HepG2 (cell line): ENCODE measurements around the gene H6PD. TPM values are rescaled to one million over a fixed set of nuclear protein-coding genes. Genes with fewer than 3 reads are reported as not detected.
A peak's percentile ranks its signal among the peaks of the same experiment; 100 is the strongest.

Source experiments
- ATAC-seq: fragments of 200-7000 bp; cut with Tn5 transposase; 3 replicates; pipeline ENCODE4 v1.9.1; 2020; ENCODE audit warnings: mild to moderate bottlenecking, moderate library complexity
- BruUV-seq: library from RNA; stranded (reverse); fragments of 400-500 nt; replicated peaks from 2 replicates; lab custom pipeline; 2021; lab: Mats Ljungman, UMichigan
- CTCF ChIA-PET: fragments of 300-600 bp; formaldehyde crosslinking; extraction: SDS; loops from one replicate; lab custom pipeline; 2021; ENCODE audit warnings: low total read pairs, inconsistent platforms, low intra/inter-chr PET ratio; lab: Yijun Ruan, JAX
- POLR2A ChIA-PET: fragments of 350-600 bp; sonication (Branson Sonifier 250); formaldehyde crosslinking; loops from one replicate; lab custom pipeline; 2020; ENCODE audit warnings: antibody characterized with exemption, inconsistent platforms; lab: Yijun Ruan, JAX
- DNase-seq: peaks from one replicate; pipeline ENCODE4 v3.0.0-alpha.2; 2015; ENCODE audit warnings: low spot score
- FAIRE-seq: peaks from 3 replicates; lab custom pipeline; 2011; peaks lifted over from hg19 to GRCh38; lab: Jason Lieb, UNC
- H2AFZ ChIP-seq: one replicate; pipeline ENCODE4 v1.6.1; 2011; ENCODE audit warnings: low read length, inconsistent platforms
- H3K27ac ChIP-seq: fragments of 300-600 bp; 3 replicates; pipeline ENCODE4 v1.8.0; 2011; ENCODE audit warnings: mixed run types, mild to moderate bottlenecking, mixed read lengths, low read length, inconsistent platforms; ENCODE audit not compliant: insufficient read depth; ENCODE audit errors: extremely low read length
- H3K27me3 ChIP-seq, 2 experiments: fragments of 200-600 bp in 1 of 2; 2 replicates in 1 of 2; 3 replicates in 1 of 2; pipeline versions ENCODE4 v1.6.0 to v1.8.0; 2011; ENCODE audit warnings: low read length in 2 of 2, mild to moderate bottlenecking in 2 of 2, moderate library complexity in 2 of 2, inconsistent platforms in 1 of 2; ENCODE audit not compliant: insufficient read depth in 2 of 2, control insufficient read depth in 1 of 2
- H3K36me3 ChIP-seq, 2 experiments: fragments of 200-600 bp in 1 of 2; replicated peaks in 1 of 2; 2 replicates in 1 of 2; 3 replicates in 1 of 2; pipeline versions ENCODE4 v1.5.1 to v1.8.0; 2011; ENCODE audit warnings: low read length in 2 of 2, inconsistent platforms in 1 of 2; ENCODE audit not compliant: insufficient read depth in 2 of 2, control insufficient read depth in 1 of 2
- H3K4me1 ChIP-seq: 2 replicates; pipeline ENCODE4 v1.5.1; 2012; ENCODE audit warnings: low read length, inconsistent platforms; ENCODE audit not compliant: insufficient read depth
- H3K4me2 ChIP-seq: 2 replicates; pipeline ENCODE4 v1.6.0; 2011; ENCODE audit warnings: low read depth, low read length, inconsistent platforms
- H3K4me3 ChIP-seq, 3 experiments: fragments of 200-600 bp in 1 of 3; sonication (generic), shearing (Covaris generic) in 1 of 3; replicated peaks in 1 of 3; 2 replicates each; pipeline ENCODE4 v1.5.1; 2011 to 2016; ENCODE audit warnings: low read length in 3 of 3, inconsistent platforms in 2 of 3, low read depth in 2 of 3, mild to moderate bottlenecking in 2 of 3, control low read depth in 1 of 3, mixed read lengths in 1 of 3; ENCODE audit not compliant: insufficient read depth in 1 of 3
- H3K79me2 ChIP-seq: one replicate; pipeline ENCODE4 v1.6.1; 2011; ENCODE audit warnings: low read length, inconsistent platforms; ENCODE audit not compliant: insufficient read depth
- H3K9ac ChIP-seq: 2 replicates; pipeline ENCODE4 v1.6.0; 2011; ENCODE audit warnings: mild to moderate bottlenecking, low read depth, low read length, inconsistent platforms; ENCODE audit not compliant: insufficient read depth
- H3K9me3 ChIP-seq: 2 replicates; pipeline ENCODE4 v1.5.1; 2012; ENCODE audit warnings: mild to moderate bottlenecking, low read length
- H4K20me1 ChIP-seq: 2 replicates; pipeline ENCODE4 v1.6.0; 2011; ENCODE audit warnings: inconsistent platforms, mild to moderate bottlenecking, low read length, moderate library complexity; ENCODE audit not compliant: insufficient read depth
- DPF2 ChIP-seq: sonication (generic); formaldehyde crosslinking; IDR thresholded peaks from 2 replicates; pipeline ENCODE4 v1.4.0; 2020; ENCODE audit warnings: mild to moderate bottlenecking, low read depth, missing genetic modification reagents, borderline replicate concordance
- HMGXB4 ChIP-seq, 2 experiments: sonication (generic) in 1 of 2; formaldehyde crosslinking in 1 of 2; IDR thresholded peaks; 2 replicates each; pipeline versions ENCODE4 v1.4.0 to v1.6.1; 2018 to 2020; ENCODE audit warnings: missing genetic modification reagents in 2 of 2, borderline replicate concordance in 1 of 2, low read depth in 1 of 2, mild to moderate bottlenecking in 1 of 2, missing biosample characterization in 1 of 2
- NBN ChIP-seq: fragments of 450-650 bp; conservative IDR thresholded peaks from 2 replicates; pipeline ENCODE4 v1.6.1; 2017
- NCOA2 ChIP-seq: sonication (generic); formaldehyde crosslinking; IDR thresholded peaks from 2 replicates; pipeline ENCODE4 v1.8.0; 2022; ENCODE audit warnings: inconsistent platforms
- PHF21A ChIP-seq: sonication (generic); formaldehyde crosslinking; IDR thresholded peaks from 2 replicates; pipeline ENCODE4 v1.5.0; 2020; ENCODE audit warnings: mild to moderate bottlenecking, missing genetic modification reagents
- SALL1 ChIP-seq: sonication (generic); formaldehyde crosslinking; IDR thresholded peaks from 2 replicates; pipeline ENCODE4 v1.8.0; 2022; ENCODE audit warnings: mild to moderate bottlenecking, missing genetic modification reagents
- ZBTB7B ChIP-seq: sonication (generic); formaldehyde crosslinking; IDR thresholded peaks from 2 replicates; pipeline ENCODE4 v1.4.0; 2020; ENCODE audit warnings: missing genetic modification reagents
- ZFX ChIP-seq: sonication (generic); formaldehyde crosslinking; IDR thresholded peaks from 2 replicates; pipeline ENCODE4 v1.4.0; 2020; ENCODE audit warnings: mild to moderate bottlenecking, low read depth, missing genetic modification reagents, moderate library complexity
- ZNF547 ChIP-seq: sonication (generic); formaldehyde crosslinking; IDR thresholded peaks from 2 replicates; pipeline ENCODE4 v1.5.1; 2020; ENCODE audit warnings: mild to moderate bottlenecking, missing genetic modification reagents
- ZNF562 ChIP-seq: sonication (generic); formaldehyde crosslinking; IDR thresholded peaks from 2 replicates; pipeline ENCODE4 v1.8.0; 2022; ENCODE audit warnings: missing genetic modification reagents, borderline replicate concordance
- WGBS: methylation state at CpG from one replicate; pipeline ENCODE4 v1.1.6; 2017; ENCODE audit warnings: low lambda C conversion rate; 5-methylcytosine and 5-hydroxymethylcytosine counted together
- in situ Hi-C: cut with HindIII; loops from 2 replicates; pipeline ENCODE4 v1.10.0; 2017; ENCODE audit warnings: low pct_unique_long_range_greater_than_20kb; ENCODE audit not compliant: extremely low pct_ligation_motif_present
- intact Hi-C: fragments of 100-400 bp; cut with micrococcal nuclease; formaldehyde crosslinking; loops from one replicate; pipeline ENCODE4 v1.10.0; 2022; ENCODE audit not compliant: unreplicated experiment
- polyA plus RNA-seq, 8 experiments: library from polyadenylated mRNA; depleted of rRNA in 3 of 8; stranded (reverse) in 7 of 8; unstranded in 1 of 8; fragments of >200 nt; fragmentation: Illumina TruSeq in 4 of 8; extraction: Trizol in 4 of 8; gene quantifications; 2 replicates each; pipeline versions ENCODE4 v1.2.1 to v1.2.3, GENCODE V29; 2011 to 2016; ENCODE audit warnings: low read depth in 4 of 8, missing spikeins in 1 of 8, mixed read lengths in 1 of 8; ENCODE audit not compliant: insufficient read depth in 1 of 8
- total RNA-seq, 5 experiments: library from RNA; depleted of rRNA; stranded (reverse); fragments of >200 nt; fragmentation: Illumina TruSeq; extraction: Trizol; gene quantifications; 2 replicates each; pipeline ENCODE4 v1.2.3, GENCODE V29; 2016; ENCODE audit warnings: low read depth in 1 of 5
- TF ChIP-seq, protein P1 (sequence below): sonication (generic); formaldehyde crosslinking; IDR thresholded peaks from 2 replicates; pipeline ENCODE4 v1.4.0; 2020; ENCODE audit warnings: missing genetic modification reagents
- TF ChIP-seq, protein P2 (sequence below): sonication (generic); formaldehyde crosslinking; IDR thresholded peaks from 2 replicates; pipeline ENCODE4 v1.5.1; 2020; ENCODE audit warnings: mild to moderate bottlenecking, missing genetic modification reagents, moderate library complexity

The H6PD gene
- total and polyA plus RNA-seq, 2 of the 13 experiments (the other 11 are each of a cell fraction or from before 2014, with no cell fraction given): 9.3 to 14.1 TPM

DNA sequence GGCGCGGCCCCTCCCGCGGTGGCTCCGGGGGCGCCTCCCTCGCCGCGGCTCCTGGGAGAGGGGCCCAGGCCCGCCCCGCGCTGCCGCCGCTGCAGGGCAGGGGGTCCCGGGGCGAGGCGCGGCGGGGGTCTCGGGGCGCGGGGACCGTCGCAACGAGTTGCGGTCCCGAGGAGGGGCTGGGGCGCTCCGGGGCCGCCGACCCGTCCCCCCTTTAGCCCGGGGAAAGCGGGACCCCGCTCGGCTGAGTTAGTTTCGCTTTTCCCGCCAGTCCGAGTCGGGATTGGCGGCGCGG, 58.6 kb downstream of the H6PD start (continued):
- no peak for TF ChIP-seq ZNF562 (CRISPR knock-in tag)

- peak overlapping the region; percentile 72 for H3K9ac ChIP-seq
- H3K4me2 ChIP-seq: peak overlapping the region; percentile 93
- peaks cover 28% of the 10 kb centered on the region for H3K79me2 ChIP-seq
- POLR2A ChIA-PET: no interaction called here
- TSS peak; percentile 60 for BruUV-seq
- peaks cover 69% of the 10 kb centered on the region for H3K4me1 ChIP-seq
- intact Hi-C loops (no loop called here), in situ Hi-C loops (no loop called here)
- H2AFZ ChIP-seq: no peak overlapping the region
- peaks cover 9% of the 10 kb centered on the region for H3K9me3 ChIP-seq
- H4K20me1 ChIP-seq: peaks cover 4% of the 10 kb centered on the region; the same call in 1 of the 2 replicates
- no peaks in the 10 kb centered on the region for H3K27me3 ChIP-seq
- FAIRE-seq (peak; percentile 65), ATAC-seq (peak; percentile 4; the same call in 2 of the 3 replicates), DNase-seq (no peak)
- H3K4me3 ChIP-seq: peak overlapping the region; percentile 53 to 83 (median 76)
- peak overlapping the region; percentile 3 for H3K27ac ChIP-seq
- H3K36me3 ChIP-seq: no peaks in the 10 kb centered on the region
- CTCF ChIA-PET: no interaction called here
- WGBS: 4% methylated on average over 23 of the region's 41 CpGs
- TF ChIP-seq ZNF547 (CRISPR knock-in tag): 0 out of 2 replicates have a peak, but pooled peaks have one; percentile 32
- TF ChIP-seq DPF2 (CRISPR knock-in tag): no peak
- TF ChIP-seq HMGXB4 (CRISPR knock-in tag; IDR thresholded peaks at IDR 0.05; ENCODE audit: borderline replicate concordance in 1 of 2, low read depth in 1 of 2): peak in 1 of 2 experiments; percentile 32; a peak in 1 of 4 replicates
- TF ChIP-seq, protein P1, sequence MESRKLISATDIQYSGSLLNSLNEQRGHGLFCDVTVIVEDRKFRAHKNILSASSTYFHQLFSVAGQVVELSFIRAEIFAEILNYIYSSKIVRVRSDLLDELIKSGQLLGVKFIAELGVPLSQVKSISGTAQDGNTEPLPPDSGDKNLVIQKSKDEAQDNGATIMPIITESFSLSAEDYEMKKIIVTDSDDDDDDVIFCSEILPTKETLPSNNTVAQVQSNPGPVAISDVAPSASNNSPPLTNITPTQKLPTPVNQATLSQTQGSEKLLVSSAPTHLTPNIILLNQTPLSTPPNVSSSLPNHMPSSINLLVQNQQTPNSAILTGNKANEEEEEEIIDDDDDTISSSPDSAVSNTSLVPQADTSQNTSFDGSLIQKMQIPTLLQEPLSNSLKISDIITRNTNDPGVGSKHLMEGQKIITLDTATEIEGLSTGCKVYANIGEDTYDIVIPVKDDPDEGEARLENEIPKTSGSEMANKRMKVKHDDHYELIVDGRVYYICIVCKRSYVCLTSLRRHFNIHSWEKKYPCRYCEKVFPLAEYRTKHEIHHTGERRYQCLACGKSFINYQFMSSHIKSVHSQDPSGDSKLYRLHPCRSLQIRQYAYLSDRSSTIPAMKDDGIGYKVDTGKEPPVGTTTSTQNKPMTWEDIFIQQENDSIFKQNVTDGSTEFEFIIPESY (CRISPR knock-in tag): 0 out of 2 replicates have a peak, but pooled peaks have one; percentile 12
- TF ChIP-seq NCOA2 (CRISPR knock-in tag): no peak
- no peak for TF ChIP-seq PHF21A (CRISPR knock-in tag)
- TF ChIP-seq ZFX (CRISPR knock-in tag): peak; percentile 32; the same call in 1 of the 2 replicates
- TF ChIP-seq NBN: 0 out of 2 replicates have a peak, but pooled peaks have one; percentile 56
- 0 out of 2 replicates have a peak, but pooled peaks have one; percentile 26 for TF ChIP-seq ZBTB7B
- TF ChIP-seq, protein P2, sequence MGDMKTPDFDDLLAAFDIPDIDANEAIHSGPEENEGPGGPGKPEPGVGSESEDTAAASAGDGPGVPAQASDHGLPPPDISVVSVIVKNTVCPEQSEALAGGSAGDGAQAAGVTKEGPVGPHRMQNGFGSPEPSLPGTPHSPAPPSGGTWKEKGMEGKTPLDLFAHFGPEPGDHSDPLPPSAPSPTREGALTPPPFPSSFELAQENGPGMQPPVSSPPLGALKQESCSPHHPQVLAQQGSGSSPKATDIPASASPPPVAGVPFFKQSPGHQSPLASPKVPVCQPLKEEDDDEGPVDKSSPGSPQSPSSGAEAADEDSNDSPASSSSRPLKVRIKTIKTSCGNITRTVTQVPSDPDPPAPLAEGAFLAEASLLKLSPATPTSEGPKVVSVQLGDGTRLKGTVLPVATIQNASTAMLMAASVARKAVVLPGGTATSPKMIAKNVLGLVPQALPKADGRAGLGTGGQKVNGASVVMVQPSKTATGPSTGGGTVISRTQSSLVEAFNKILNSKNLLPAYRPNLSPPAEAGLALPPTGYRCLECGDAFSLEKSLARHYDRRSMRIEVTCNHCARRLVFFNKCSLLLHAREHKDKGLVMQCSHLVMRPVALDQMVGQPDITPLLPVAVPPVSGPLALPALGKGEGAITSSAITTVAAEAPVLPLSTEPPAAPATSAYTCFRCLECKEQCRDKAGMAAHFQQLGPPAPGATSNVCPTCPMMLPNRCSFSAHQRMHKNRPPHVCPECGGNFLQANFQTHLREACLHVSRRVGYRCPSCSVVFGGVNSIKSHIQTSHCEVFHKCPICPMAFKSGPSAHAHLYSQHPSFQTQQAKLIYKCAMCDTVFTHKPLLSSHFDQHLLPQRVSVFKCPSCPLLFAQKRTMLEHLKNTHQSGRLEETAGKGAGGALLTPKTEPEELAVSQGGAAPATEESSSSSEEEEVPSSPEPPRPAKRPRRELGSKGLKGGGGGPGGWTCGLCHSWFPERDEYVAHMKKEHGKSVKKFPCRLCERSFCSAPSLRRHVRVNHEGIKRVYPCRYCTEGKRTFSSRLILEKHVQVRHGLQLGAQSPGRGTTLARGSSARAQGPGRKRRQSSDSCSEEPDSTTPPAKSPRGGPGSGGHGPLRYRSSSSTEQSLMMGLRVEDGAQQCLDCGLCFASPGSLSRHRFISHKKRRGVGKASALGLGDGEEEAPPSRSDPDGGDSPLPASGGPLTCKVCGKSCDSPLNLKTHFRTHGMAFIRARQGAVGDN (CRISPR knock-in tag): peak; percentile 56
- TF ChIP-seq SALL1 (CRISPR knock-in tag): 0 out of 2 replicates have a peak, but pooled peaks have one; percentile 6
Observed at GRCh38 chr1:9293533-9294404, 59.2 kb downstream of the H6PD start.
